Glutamatergic neuron (in vitro differentiated cells): ENCODE data around the gene TSGA10IP. TPM values are rescaled to one million over a fixed set of nuclear protein-coding genes. Genes with fewer than 3 reads are reported as not detected.

Experiments
- DNase-seq: peaks from one replicate; pipeline ENCODE4 v3.0.0; 2022
- H3K27ac Mint-ChIP-seq: one replicate; pipeline ENCODE4 v1.8.0; 2020; ENCODE audit warnings: mild to moderate bottlenecking, mixed read lengths, inconsistent platforms; ENCODE audit not compliant: unreplicated experiment
- H3K27me3 Mint-ChIP-seq: one replicate; pipeline ENCODE4 v1.8.0; 2020; ENCODE audit warnings: mild to moderate bottlenecking, moderate library complexity, mixed read lengths, inconsistent platforms; ENCODE audit not compliant: unreplicated experiment
- H3K36me3 Mint-ChIP-seq: one replicate; pipeline ENCODE4 v1.8.0; 2020; ENCODE audit warnings: mild to moderate bottlenecking, mixed read lengths, inconsistent platforms; ENCODE audit not compliant: unreplicated experiment
- H3K4me1 Mint-ChIP-seq: one replicate; pipeline ENCODE4 v1.8.0; 2020; ENCODE audit warnings: mild to moderate bottlenecking, low read depth, mixed read lengths, inconsistent platforms; ENCODE audit not compliant: unreplicated experiment
- H3K4me3 Mint-ChIP-seq: one replicate; pipeline ENCODE4 v1.8.0; 2020; ENCODE audit warnings: mild to moderate bottlenecking, mixed read lengths, inconsistent platforms; ENCODE audit not compliant: unreplicated experiment
- H3K9me3 Mint-ChIP-seq: one replicate; pipeline ENCODE4 v1.8.0; 2020; ENCODE audit warnings: mild to moderate bottlenecking, moderate library complexity, mixed read lengths, inconsistent platforms; ENCODE audit not compliant: unreplicated experiment
- total RNA-seq: library from RNA; stranded (reverse); fragmentation: NEBNext Ultra II Directional; extraction: Animal tissue kit (Norgen Biotek cat#: 25700); gene quantifications from one replicate; pipeline ENCODE4 v1.2.1, GENCODE V29; 2021; ENCODE audit not compliant: unreplicated experiment
- TF ChIP-seq, protein P1 (sequence below): fragments of 200-600 bp; sonication (generic); IDR thresholded peaks from one replicate; pipeline ENCODE4 v1.5.0; 2021; ENCODE audit not compliant: partially characterized antibody, unreplicated experiment

TSGA10IP gene
- total RNA-seq, 1 donor from 2014 or later: not detected

DNA sequence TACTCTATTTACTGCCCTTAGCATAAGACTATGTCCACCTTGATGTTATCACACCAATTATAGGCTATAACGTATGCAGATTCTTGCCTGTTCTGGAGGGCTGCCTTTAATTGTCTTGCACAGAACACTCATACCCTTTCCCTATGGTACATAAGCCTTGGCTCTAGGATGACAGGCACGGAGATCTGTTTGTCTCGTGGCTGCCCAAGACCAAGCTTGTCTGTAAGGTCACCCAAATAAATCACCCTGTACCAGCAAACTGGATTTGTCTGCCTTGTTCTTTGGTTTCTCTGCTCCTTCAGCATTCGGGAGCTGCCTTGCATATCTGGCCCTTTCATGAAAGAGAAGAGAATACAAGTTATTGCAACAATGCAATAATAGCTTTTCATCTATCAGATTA, 7.5 kb upstream of the TSGA10IP start:
- peaks cover 5% of the 10 kb centered on the region for H3K9me3 Mint-ChIP-seq
- H3K27ac Mint-ChIP-seq: no peak overlapping the region
- no peaks in the 10 kb centered on the region for H3K36me3 Mint-ChIP-seq
- H3K4me1 Mint-ChIP-seq: peaks cover 2% of the 10 kb centered on the region
- H3K27me3 Mint-ChIP-seq: peaks cover 3% of the 10 kb centered on the region
- TF ChIP-seq, protein P1, sequence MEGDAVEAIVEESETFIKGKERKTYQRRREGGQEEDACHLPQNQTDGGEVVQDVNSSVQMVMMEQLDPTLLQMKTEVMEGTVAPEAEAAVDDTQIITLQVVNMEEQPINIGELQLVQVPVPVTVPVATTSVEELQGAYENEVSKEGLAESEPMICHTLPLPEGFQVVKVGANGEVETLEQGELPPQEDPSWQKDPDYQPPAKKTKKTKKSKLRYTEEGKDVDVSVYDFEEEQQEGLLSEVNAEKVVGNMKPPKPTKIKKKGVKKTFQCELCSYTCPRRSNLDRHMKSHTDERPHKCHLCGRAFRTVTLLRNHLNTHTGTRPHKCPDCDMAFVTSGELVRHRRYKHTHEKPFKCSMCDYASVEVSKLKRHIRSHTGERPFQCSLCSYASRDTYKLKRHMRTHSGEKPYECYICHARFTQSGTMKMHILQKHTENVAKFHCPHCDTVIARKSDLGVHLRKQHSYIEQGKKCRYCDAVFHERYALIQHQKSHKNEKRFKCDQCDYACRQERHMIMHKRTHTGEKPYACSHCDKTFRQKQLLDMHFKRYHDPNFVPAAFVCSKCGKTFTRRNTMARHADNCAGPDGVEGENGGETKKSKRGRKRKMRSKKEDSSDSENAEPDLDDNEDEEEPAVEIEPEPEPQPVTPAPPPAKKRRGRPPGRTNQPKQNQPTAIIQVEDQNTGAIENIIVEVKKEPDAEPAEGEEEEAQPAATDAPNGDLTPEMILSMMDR: no peak
- no peak for DNase-seq
- H3K4me3 Mint-ChIP-seq: no peak overlapping the region

GRCh38 chr11:65941720-65942310, 3.5 kb upstream of the TSGA10IP start:
- DNase-seq: no peak
- H3K27ac Mint-ChIP-seq: no peak overlapping the region
- no peak overlapping the region for H3K4me3 Mint-ChIP-seq
- no peaks in the 10 kb centered on the region for H3K36me3 Mint-ChIP-seq
- peaks cover 5% of the 10 kb centered on the region for H3K9me3 Mint-ChIP-seq
- TF ChIP-seq, protein P1: no peak
- no peaks in the 10 kb centered on the region for H3K4me1 Mint-ChIP-seq
- peaks cover 3% of the 10 kb centered on the region for H3K27me3 Mint-ChIP-seq

- Mint-ChIP-seq H3K27ac (no peak overlapping the region), H3K36me3 (no peaks in the 10 kb centered on the region), H3K4me3 (no peak overlapping the region), H3K9me3 (peaks cover 5% of the 10 kb centered on the region), H3K4me1 (no peaks in the 10 kb centered on the region), H3K27me3 (peaks cover 6% of the 10 kb centered on the region)
- no peak for DNase-seq
- TF ChIP-seq, protein P1: no peak
Measured at GRCh38 chr11:65942531-65942930, 2.7 kb upstream of the TSGA10IP start.

DNA sequence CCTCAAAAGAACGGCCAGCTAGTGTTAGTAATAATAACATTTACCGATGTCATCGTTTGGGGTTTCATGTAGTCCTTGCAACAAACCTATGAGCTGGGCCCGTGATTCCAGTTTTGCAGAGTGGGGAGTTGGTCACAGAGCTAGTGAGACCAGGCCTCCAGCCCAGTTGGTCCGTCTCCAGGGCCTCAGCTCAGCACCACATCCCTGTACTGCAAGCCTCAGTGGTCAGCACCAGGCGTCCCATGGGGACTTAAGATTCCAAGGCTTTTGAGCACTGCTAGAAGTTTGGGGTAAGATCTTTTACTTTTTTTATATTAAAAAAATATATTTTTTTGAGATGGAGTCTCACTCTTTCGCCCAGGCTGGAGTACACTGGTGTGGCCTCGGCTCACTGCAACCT, 1.1 kb upstream of the TSGA10IP start:
- TF ChIP-seq, protein P1: no peak
- Mint-ChIP-seq H3K36me3 (no peaks in the 10 kb centered on the region), H3K4me3 (no peak overlapping the region), H3K4me1 (no peaks in the 10 kb centered on the region), H3K9me3 (peaks cover 7% of the 10 kb centered on the region), H3K27ac (no peak overlapping the region), H3K27me3 (peaks cover 6% of the 10 kb centered on the region)
- DNase-seq: no peak

GRCh38 chr11:65944767-65945166, 513 bp upstream of the TSGA10IP start:
- Mint-ChIP-seq H3K4me3 (no peak overlapping the region), H3K36me3 (no peaks in the 10 kb centered on the region), H3K9me3 (peaks cover 7% of the 10 kb centered on the region)

More at GRCh38 chr11:65944767-65945166, 513 bp upstream of the TSGA10IP start:
- TF ChIP-seq, protein P1: no peak
- Mint-ChIP-seq H3K4me1 (no peaks in the 10 kb centered on the region), H3K27me3 (peaks cover 6% of the 10 kb centered on the region), H3K27ac (no peak overlapping the region)
- DNase-seq: no peak
